PC-9 (cell line): Measurements from ENCODE around the gene FAM90A26.
"Not testable (repeated sequence)": the region's sequence is repeated elsewhere in the genome, so short reads cannot be mapped to it uniquely, and the experiment has no call there.

Source experiments
- CTCF ChIP-seq: fragments of 200-600 bp; sonication (generic); conservative IDR thresholded peaks from 2 replicates; pipeline ENCODE4 v1.6.1; 2017; ENCODE audit warnings: mixed run types, antibody characterized with exemption, mild to moderate bottlenecking, moderate library complexity
- EZH2 ChIP-seq: fragments of 200-600 bp; sonication (generic); IDR thresholded peaks from 2 replicates; pipeline ENCODE4 v1.8.0; 2017; ENCODE audit warnings: antibody characterized with exemption, low read depth

- not testable (repeated sequence) for TF ChIP-seq CTCF, EZH2
These were observed 54.4 kb downstream of the FAM90A26 start, which contains the start of gene USP17L13 for GRCh38 chr4:9224596-9224995.
